NCI-H748 (cell line): Measurements from ENCODE around the gene EME2.
A peak's percentile ranks its signal among the peaks of the same experiment; 100 is the strongest.
"Not testable (repeated sequence)": the region's sequence is repeated elsewhere in the genome, so short reads cannot be mapped to it uniquely, and the experiment has no call there.

Experiments used
- DNase-seq: peaks from one replicate; lab custom pipeline; 2025; ENCODE audit not compliant: unreplicated experiment; lab: John Stamatoyannopoulos, UW

Gene EME2

GRCh38 chr16:1790611-1791255, 18.1 kb downstream of the EME2 start:
- no peak for DNase-seq

GRCh38 chr16:1791256-1791942, 18.8 kb downstream of the EME2 start:
- DNase-seq = no peak

- DNase-seq = no peak
Measured at GRCh38 chr16:1791943-1792812, 19.6 kb downstream of the EME2 start.

GRCh38 chr16:1792836-1793577, 20.4 kb downstream of the EME2 start:
- DNase-seq = no peak

GRCh38 chr16:1793578-1794220, 21.1 kb downstream of the EME2 start, which contains the start of gene IGFALS:
TSS of gene IGFALS (minus strand) at chr16:1793705. CDS start at chr16:1793652, 53 bp downstream.
- DNase-seq = no peak

- DNase-seq = no peak
Measured at GRCh38 chr16:1794221-1794871, 21.7 kb downstream of the EME2 start.

GRCh38 chr16:1794908-1795666, 22.5 kb downstream of the EME2 start:
- no peak for DNase-seq

- DNase-seq = not testable (repeated sequence)
Measured at GRCh38 chr16:1799263-1799662, 26.7 kb downstream of the EME2 start.

- DNase-seq = no peak
Measured at GRCh38 chr16:1800701-1801100, 28.1 kb downstream of the EME2 start.

GRCh38 chr16:1807626-1808025, 35.0 kb downstream of the EME2 start:
- no peak for DNase-seq

- no peak for DNase-seq
Measured at GRCh38 chr16:1808691-1809090, 36.1 kb downstream of the EME2 start.

- no peak for DNase-seq
Measured at GRCh38 chr16:1809281-1809801, 36.7 kb downstream of the EME2 start.

GRCh38 chr16:1810106-1810505, 37.5 kb downstream of the EME2 start:
- no peak for DNase-seq

- no peak for DNase-seq
Measured at GRCh38 chr16:1810536-1810935, 37.9 kb downstream of the EME2 start.

GRCh38 chr16:1812732-1813163, 40.1 kb downstream of the EME2 start:
- DNase-seq = peak; percentile 77

GRCh38 chr16:1815461-1815860, 42.9 kb downstream of the EME2 start:
- DNase-seq = no peak

GRCh38 chr16:1816396-1817275, 44.0 kb downstream of the EME2 start:
- DNase-seq = no peak

GRCh38 chr16:1817276-1817589, 44.6 kb downstream of the EME2 start:
- no peak for DNase-seq
